B cell (primary cell): Measurements from ENCODE around the gene CHMP6. TPM values are rescaled to one million over a fixed set of nuclear protein-coding genes. Genes with fewer than 3 reads are reported as not detected.

Experiments
- ATAC-seq: fragments of 200-7000 bp; cut with Tn5 transposase; one replicate; pipeline ENCODE4 v1.10.0; 2021; ENCODE audit warnings: low read depth, mild to moderate bottlenecking, moderate number of reproducible peaks, moderate library complexity
- CTCF ChIA-PET: fragments of 350-600 bp; sonication (Branson Sonifier 250); formaldehyde crosslinking; loops from one replicate; lab custom pipeline; 2021; ENCODE audit warnings: antibody characterized with exemption, inconsistent platforms; lab: Charles Lee
- POLR2A ChIA-PET: fragments of 350-600 bp; sonication (Branson Sonifier 250); formaldehyde crosslinking; loops from one replicate; lab custom pipeline; 2021; ENCODE audit warnings: antibody characterized with exemption; lab: Charles Lee
- DNase-seq: peaks from one replicate; pipeline ENCODE4 v3.0.0; 2013
- H2AFZ ChIP-seq: 2 replicates; pipeline ENCODE4 v1.6.1; 2012; ENCODE audit warnings: mild to moderate bottlenecking, low read depth, low read length; ENCODE audit not compliant: insufficient read depth, poor library complexity, severe bottlenecking
- H3K27ac ChIP-seq, 2 donors: 1 replicate in 1 of 2; 2 replicates in 1 of 2; pipeline ENCODE4 v1.5.1; 2012 to 2013; ENCODE audit warnings: low read length in 2 of 2, mild to moderate bottlenecking in 2 of 2, moderate library complexity in 1 of 2
- H3K27me3 ChIP-seq, 4 experiments: fragments of 200-600 bp in 1 of 4; sonication (generic) in 1 of 4; replicated peaks in 1 of 4; 1 replicate in 2 of 4; 2 replicates in 2 of 4; pipeline versions ENCODE4 v1.6.1 to v1.7.0; 2013 to 2016; ENCODE audit warnings: low read length in 3 of 4, mild to moderate bottlenecking in 2 of 4, mixed read lengths in 1 of 4, moderate library complexity in 1 of 4; ENCODE audit not compliant: insufficient read depth in 4 of 4, control insufficient read depth in 3 of 4; ENCODE audit errors: control extremely low read depth in 1 of 4
- H3K36me3 ChIP-seq, 2 experiments: replicated peaks in 1 of 2; 1 replicate in 1 of 2; 2 replicates in 1 of 2; pipeline versions ENCODE4 v1.6.1 to v1.7.1; 2013; ENCODE audit warnings: low read length in 1 of 2; ENCODE audit not compliant: insufficient read depth in 2 of 2, control insufficient read depth in 1 of 2; ENCODE audit errors: control extremely low read depth in 1 of 2, extremely low read depth in 1 of 2
- H3K4me1 ChIP-seq, 2 donors: fragments of 200-600 bp in 1 of 2; sonication (generic) in 1 of 2; 1 replicate in 1 of 2; 2 replicates in 1 of 2; pipeline versions ENCODE4 v1.5.1 to v1.6.1; 2013 to 2017; ENCODE audit warnings: low read length in 2 of 2; ENCODE audit not compliant: control insufficient read depth in 2 of 2, insufficient read depth in 2 of 2
- H3K4me2 ChIP-seq: replicated peaks from 2 replicates; pipeline ENCODE3; 2012; ENCODE audit warnings: mild to moderate bottlenecking, low read depth, low read length; ENCODE audit not compliant: poor library complexity, severe bottlenecking
- H3K4me3 ChIP-seq, 5 experiments: fragments of 200-600 bp in 1 of 5; sonication (generic) in 1 of 5; 1 replicate in 3 of 5; 2 replicates in 2 of 5; pipeline versions ENCODE4 v1.5.1 to v1.7.0; 2011 to 2016; ENCODE audit warnings: low read length in 4 of 5, mild to moderate bottlenecking in 4 of 5, low read depth in 2 of 5, control low read depth in 1 of 5, moderate library complexity in 1 of 5; ENCODE audit not compliant: insufficient read depth in 1 of 5; ENCODE audit errors: control extremely low read depth in 1 of 5, extremely low read depth in 1 of 5
- H3K79me2 ChIP-seq: fragments of 200-600 bp; sonication (generic); one replicate; pipeline ENCODE4 v1.6.0; 2016; ENCODE audit warnings: low read length; ENCODE audit not compliant: control insufficient read depth, insufficient read depth
- H3K9ac ChIP-seq: fragments of 200-600 bp; sonication (generic); 2 replicates; pipeline ENCODE4 v1.6.1; 2017; ENCODE audit warnings: mild to moderate bottlenecking, low read length, moderate library complexity
- H3K9me3 ChIP-seq, 3 donors: one replicate each; pipeline versions ENCODE4 v1.6.1 to v1.7.1; 2013; ENCODE audit warnings: low read length in 2 of 3; ENCODE audit not compliant: control insufficient read depth in 2 of 3, insufficient read depth in 1 of 3; ENCODE audit errors: control extremely low read depth in 1 of 3
- H4K20me1 ChIP-seq: 2 replicates; pipeline ENCODE4 v1.6.0; 2012; ENCODE audit warnings: mild to moderate bottlenecking, low read length; ENCODE audit not compliant: insufficient read depth, control insufficient read depth, poor library complexity, severe bottlenecking
- H3K27ac Mint-ChIP-seq: one replicate; pipeline ENCODE4 v1.8.0; 2021; ENCODE audit warnings: mixed read lengths
- H3K27me3 Mint-ChIP-seq: one replicate; pipeline ENCODE4 v1.8.0; 2021; ENCODE audit warnings: mixed read lengths
- H3K4me1 Mint-ChIP-seq: one replicate; pipeline ENCODE4 v1.8.0; 2021; ENCODE audit warnings: mixed read lengths
- H3K4me3 Mint-ChIP-seq: one replicate; pipeline ENCODE4 v1.8.0; 2021; ENCODE audit warnings: mixed read lengths
- H3K9me3 Mint-ChIP-seq: one replicate; pipeline ENCODE4 v1.8.0; 2022; ENCODE audit warnings: mixed read lengths; ENCODE audit not compliant: insufficient read depth
- CTCF ChIP-seq: fragments of 200-600 bp; IDR thresholded peaks from one replicate; pipeline ENCODE4 v1.8.0; 2022; ENCODE audit warnings: antibody characterized with exemption, mild to moderate bottlenecking
- EZH2 ChIP-seq: IDR thresholded peaks from 2 replicates; pipeline ENCODE4 v1.6.1; 2012; ENCODE audit warnings: borderline replicate concordance, low read depth, mild to moderate bottlenecking, moderate library complexity, low read length; ENCODE audit not compliant: insufficient read depth, poor library complexity, severe bottlenecking
- WGBS: methylation state at CpG from one replicate; pipeline ENCODE4 v1.1.5; 2013; ENCODE audit warnings: missing lambda C conversion rate; ENCODE audit not compliant: insufficient coverage; 5-methylcytosine and 5-hydroxymethylcytosine counted together
- intact Hi-C: fragments of 100-400 bp; cut with micrococcal nuclease; formaldehyde crosslinking; loops from one replicate; pipeline ENCODE4 v1.10.0; 2022
- polyA plus RNA-seq: library from polyadenylated mRNA; depleted of rRNA; stranded (reverse); fragments of >200 nt; gene quantifications from 2 replicates; pipeline ENCODE4 v1.2.3, GENCODE V29; 2012
- total RNA-seq, 2 donors: library from RNA; stranded (reverse); fragments of 120-200 nt in 1 of 2; gene quantifications; 1 replicate in 1 of 2; 2 replicates in 1 of 2; pipeline versions ENCODE4 v1.2.3 to v1.2.4, GENCODE V29; 2013 to 2022

CHMP6 gene
- total and polyA plus RNA-seq, 2 donors (not counting 1 experiment from before 2014, with no cell fraction given) = 21.2 to 46.2 TPM

- no peak for TF ChIP-seq CTCF
- Mint-ChIP-seq H3K27ac (no peak overlapping the region), H3K4me3 (no peak overlapping the region), H3K4me1 (peaks cover 12% of the 10 kb centered on the region), H3K27me3 (no peaks in the 10 kb centered on the region), H3K9me3 (no peaks in the 10 kb centered on the region)
- CTCF ChIA-PET = no interaction called here
- Histone ChIP-seq H3K36me3 (peaks cover 0 to 2% of the 10 kb centered on the region in 2 experiments), H4K20me1 (no peaks in the 10 kb centered on the region), H3K4me3 (no peak overlapping the region), H2AFZ (no peak overlapping the region), H3K9me3 (peaks cover 0 to under 1% (median 0%) of the 10 kb centered on the region in 3 donors), H3K4me1 (peaks cover 16 to 25% of the 10 kb centered on the region in 2 donors), H3K79me2 (no peaks in the 10 kb centered on the region), H3K27ac (no peak overlapping the region), H3K9ac (no peak overlapping the region), H3K4me2 (no peak overlapping the region), H3K27me3 (no peaks in the 10 kb centered on the region)
- POLR2A ChIA-PET = no interaction called here
- DNase-seq (no peak), ATAC-seq (no peak)
- 97% methylated on average over 24 of the region's 24 CpGs for WGBS
- intact Hi-C loops = no loop called here
Measured at GRCh38 chr17:80960037-80960796, 31.4 kb upstream of the CHMP6 start.

GRCh38 chr17:80960797-80961452 is 30.7 kb upstream of the CHMP6 start:
- peaks cover 5% of the 10 kb centered on the region for H3K4me1 Mint-ChIP-seq
- H3K9ac ChIP-seq = no peak overlapping the region
- H3K4me2 ChIP-seq = no peak overlapping the region

More at GRCh38 chr17:80960797-80961452, 30.7 kb upstream of the CHMP6 start:
- no peaks in the 10 kb centered on the region for H3K9me3 Mint-ChIP-seq
- intact Hi-C loops = no loop called here
- H3K4me3 Mint-ChIP-seq = no peak overlapping the region
- POLR2A ChIA-PET = no interaction called here
- no peak for DNase-seq
- Histone ChIP-seq H3K4me1 (peaks cover 9 to 18% of the 10 kb centered on the region in 2 donors), H3K36me3 (peaks cover 0 to 2% of the 10 kb centered on the region in 2 experiments), H2AFZ (no peak overlapping the region), H4K20me1 (no peaks in the 10 kb centered on the region), H3K9me3 (no peaks in the 10 kb centered on the region), H3K79me2 (no peaks in the 10 kb centered on the region), H3K4me3 (no peak overlapping the region), H3K27me3 (no peaks in the 10 kb centered on the region), H3K27ac (no peak overlapping the region)
- H3K27me3 Mint-ChIP-seq = no peaks in the 10 kb centered on the region
- CTCF ChIA-PET = no interaction called here
- TF ChIP-seq EZH2 (no peak), CTCF (no peak)
- WGBS = 97% methylated on average over 31 of the region's 31 CpGs
- H3K27ac Mint-ChIP-seq = no peak overlapping the region
- no peak for ATAC-seq
